ENCODE data around the gene ING1.
A peak's percentile ranks its signal among the peaks of the same experiment; 100 is the strongest.
"Not testable (repeated sequence)": the region's sequence is repeated elsewhere in the genome, so short reads cannot be mapped to it uniquely, and the experiment has no call there.

Gene ING1

GRCh38 chr13:110713642-110713952 is at the start of gene ING1:
Gene ING1 (plus strand): TSS chr13:110713700. CDS start chr13:110714150, 450 bp downstream.
- DNase-seq (ENCODE audit: low spot score) = no peak

- no peak for DNase-seq (ENCODE audit: low spot score)
Observed at GRCh38 chr13:110664041-110664440, 49.5 kb upstream of the ING1 start.

- DNase-seq (ENCODE audit: low spot score) = no peak
Observed at GRCh38 chr13:110664673-110665072, 48.8 kb upstream of the ING1 start.

- DNase-seq (ENCODE audit: low spot score) = no peak
Observed at GRCh38 chr13:110665491-110666254, 47.8 kb upstream of the ING1 start.

- no peak for DNase-seq (ENCODE audit: low spot score)
Observed at GRCh38 chr13:110666255-110666533, 47.3 kb upstream of the ING1 start.

GRCh38 chr13:110669036-110669435 is 44.5 kb upstream of the ING1 start:
- no peak for DNase-seq (ENCODE audit: low spot score)

GRCh38 chr13:110669814-110670213 is 43.7 kb upstream of the ING1 start:
- not testable (repeated sequence) for DNase-seq (ENCODE audit: low spot score)

- DNase-seq (ENCODE audit: low spot score) = peak; percentile 16
Observed at GRCh38 chr13:110676595-110677587, 36.6 kb upstream of the ING1 start.

- DNase-seq (ENCODE audit: low spot score) = no peak
Observed at GRCh38 chr13:110677731-110678545, 35.6 kb upstream of the ING1 start.

- peak; percentile 16 for DNase-seq (ENCODE audit: low spot score)
Observed at GRCh38 chr13:110680852-110681251, 32.6 kb upstream of the ING1 start.

GRCh38 chr13:110681868-110682550 is 31.5 kb upstream of the ING1 start:
- DNase-seq (ENCODE audit: low spot score) = no peak

- DNase-seq (ENCODE audit: low spot score) = no peak
Observed at GRCh38 chr13:110682746-110683145, 30.8 kb upstream of the ING1 start.

- DNase-seq (ENCODE audit: low spot score) = peak; percentile 25
Observed at GRCh38 chr13:110683203-110683883, 30.2 kb upstream of the ING1 start.

- no peak for DNase-seq (ENCODE audit: low spot score)
Observed at GRCh38 chr13:110683921-110684320, 29.6 kb upstream of the ING1 start.

- no peak for DNase-seq (ENCODE audit: low spot score)
Observed at GRCh38 chr13:110684388-110685056, 29.0 kb upstream of the ING1 start.

GRCh38 chr13:110685305-110686020 is 28.0 kb upstream of the ING1 start:
- DNase-seq (ENCODE audit: low spot score) = no peak

GRCh38 chr13:110687736-110688135 is 25.8 kb upstream of the ING1 start:
- no peak for DNase-seq (ENCODE audit: low spot score)

- no peak for DNase-seq (ENCODE audit: low spot score)
Observed at GRCh38 chr13:110689041-110689440, 24.5 kb upstream of the ING1 start.

- DNase-seq (ENCODE audit: low spot score) = no peak
Observed at GRCh38 chr13:110689711-110690110, 23.8 kb upstream of the ING1 start.

- DNase-seq (ENCODE audit: low spot score) = no peak
Observed at GRCh38 chr13:110690516-110690915, 23.0 kb upstream of the ING1 start.
